CD4-positive, CD25-positive, alpha-beta regulatory T cell (primary cell): Measurements from ENCODE around the gene CAPN14. TPM values are rescaled to one million over a fixed set of nuclear protein-coding genes. Genes with fewer than 3 reads are reported as not detected.

Source experiments
- polyA plus RNA-seq, 4 donors: library from polyadenylated mRNA; unstranded; fragments of 300-500 nt; fragmentation: Illumina TruSeq; gene quantifications; one replicate each; pipeline ENCODE4 v1.2.3, GENCODE V29; 2021
- total RNA-seq: library from RNA; stranded (reverse); gene quantifications from one replicate; pipeline ENCODE4 v1.2.3, GENCODE V29; 2022

Gene CAPN14
- total and polyA plus RNA-seq, 5 donors from 2014 or later: 0.08 to 0.20 (median 0.10) TPM; not detected in 2

Other genes starting within 250 kb of the CAPN14 start
- not detected for gene GALNT14, start 79.1 kb downstream of the CAPN14 start, total RNA-seq
- gene GALNT14, start 79.1 kb downstream of the CAPN14 start, polyA plus RNA-seq: not detected
- 3.5 TPM for gene EHD3, start 16.6 kb upstream of the CAPN14 start, total RNA-seq
- 1 to 10 TPM; 2.3 to 3.2 (median 2.7) TPM for gene EHD3, start 16.6 kb upstream of the CAPN14 start, polyA plus RNA-seq
- not detected for gene XDH, start 197.2 kb upstream of the CAPN14 start, total RNA-seq
- gene XDH, start 197.2 kb upstream of the CAPN14 start, polyA plus RNA-seq: not detected